Retina (tissue), 1 donor: Measurements from ENCODE around the gene ZIC5.

Source experiments
- DNase-seq: peaks from one replicate; pipeline ENCODE4 v3.0.0-alpha.2; 2016

ZIC5 gene

DNA sequence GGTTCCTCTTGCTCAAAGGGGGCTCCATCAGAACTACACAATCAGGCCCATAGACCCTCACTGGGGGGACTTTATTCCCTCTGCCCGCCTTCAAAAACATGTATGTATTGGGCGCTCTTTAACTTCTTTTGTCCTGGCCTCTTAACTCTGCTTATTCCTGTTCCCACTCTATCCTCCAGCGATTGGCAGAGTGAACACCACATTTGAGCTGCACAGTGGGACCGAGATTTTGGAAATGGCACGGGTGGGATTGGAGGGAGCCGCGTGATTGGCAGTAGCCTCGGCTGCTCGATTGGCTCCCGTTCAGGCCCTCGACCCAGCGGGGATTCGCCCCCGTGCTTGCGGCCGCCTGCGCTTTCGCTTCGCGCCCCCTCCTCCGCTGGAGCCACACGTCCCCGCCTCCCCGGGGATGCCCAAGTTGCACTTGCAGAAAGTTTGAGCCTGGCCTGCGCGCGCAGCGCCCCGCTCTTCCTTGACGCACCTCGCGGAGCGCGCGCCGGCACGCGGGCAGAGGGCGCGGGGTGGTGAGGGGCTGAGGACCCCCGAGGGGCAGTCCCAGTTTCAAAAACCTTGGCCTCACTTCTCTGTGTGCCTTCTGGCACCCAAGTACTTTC lies at the start of gene ZIC5:
Gene ZIC5 (minus strand): TSS at position 192 of the 614 bp plus-strand sequence. CDS start 164 bp downstream, at position 28.
- DNase-seq, result peak; percentile 94

DNA sequence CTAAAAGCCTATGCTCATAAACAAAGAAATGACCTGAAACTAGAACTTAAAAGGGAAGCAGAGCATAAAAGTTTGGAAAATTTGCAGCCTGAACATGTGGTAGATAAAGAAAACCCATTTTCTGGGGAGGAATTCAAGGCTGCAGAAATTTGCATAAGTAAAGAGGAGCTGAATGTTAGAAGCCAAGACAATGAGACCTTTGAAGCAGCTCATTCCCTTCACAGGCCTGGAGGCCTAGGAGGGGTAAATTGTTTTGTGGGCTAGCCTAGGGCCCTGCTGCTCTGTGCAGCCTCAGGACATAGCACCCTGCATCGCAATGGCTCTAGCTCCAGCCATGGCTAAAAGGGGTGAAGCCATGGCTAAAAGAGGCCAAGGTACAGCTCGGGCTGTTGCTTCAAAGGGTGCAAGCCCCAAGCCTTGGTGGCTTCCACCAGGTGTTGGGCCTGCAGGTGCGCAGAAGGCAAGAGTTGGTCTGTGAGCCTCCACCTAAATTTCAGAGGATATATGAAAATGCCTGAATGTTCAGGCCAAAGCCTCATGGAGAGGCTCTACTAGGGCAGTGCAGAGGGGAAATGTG lies 48.3 kb upstream of the ZIC5 start:
- no peak for DNase-seq

DNA sequence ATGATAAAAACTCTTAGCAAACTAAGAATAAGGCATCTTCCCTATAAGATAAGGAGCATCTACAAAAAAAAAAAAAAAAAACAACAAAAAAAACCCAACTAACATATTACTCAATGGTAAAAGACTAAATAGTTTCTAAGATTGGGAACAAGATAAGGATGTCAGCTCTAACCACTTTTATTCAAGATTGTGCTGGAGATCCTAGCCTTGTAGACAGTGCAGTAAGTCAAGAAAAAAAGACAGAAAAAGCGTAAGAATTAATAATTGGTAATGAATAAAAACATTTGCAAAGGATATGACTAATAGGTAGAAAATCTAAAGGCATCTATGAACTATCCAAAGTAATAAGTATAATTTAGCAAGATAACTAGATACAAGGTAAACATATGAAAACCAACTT lies 43.1 kb upstream of the ZIC5 start:
- no peak for DNase-seq

DNA sequence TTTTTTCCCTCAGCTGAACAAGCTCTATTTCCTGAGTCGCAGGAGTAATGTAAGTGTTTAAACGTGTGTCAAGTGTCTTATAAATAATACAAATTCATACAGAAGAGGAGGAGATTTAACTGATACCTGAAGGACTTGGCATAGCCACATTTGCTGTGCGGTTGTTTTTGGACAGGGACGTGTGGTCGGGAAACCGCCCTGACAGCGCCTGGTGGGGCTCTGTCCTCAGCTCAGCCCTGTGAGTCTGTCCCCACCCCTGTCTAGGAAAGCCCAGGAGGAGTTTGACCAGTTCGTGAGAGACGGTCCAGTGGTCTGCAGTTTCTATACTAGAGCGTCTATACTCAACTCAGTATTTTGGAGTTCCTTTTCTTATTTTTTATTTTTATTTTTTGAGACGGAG lies 26.7 kb upstream of the ZIC5 start:
- peak; percentile 28 for DNase-seq

DNA sequence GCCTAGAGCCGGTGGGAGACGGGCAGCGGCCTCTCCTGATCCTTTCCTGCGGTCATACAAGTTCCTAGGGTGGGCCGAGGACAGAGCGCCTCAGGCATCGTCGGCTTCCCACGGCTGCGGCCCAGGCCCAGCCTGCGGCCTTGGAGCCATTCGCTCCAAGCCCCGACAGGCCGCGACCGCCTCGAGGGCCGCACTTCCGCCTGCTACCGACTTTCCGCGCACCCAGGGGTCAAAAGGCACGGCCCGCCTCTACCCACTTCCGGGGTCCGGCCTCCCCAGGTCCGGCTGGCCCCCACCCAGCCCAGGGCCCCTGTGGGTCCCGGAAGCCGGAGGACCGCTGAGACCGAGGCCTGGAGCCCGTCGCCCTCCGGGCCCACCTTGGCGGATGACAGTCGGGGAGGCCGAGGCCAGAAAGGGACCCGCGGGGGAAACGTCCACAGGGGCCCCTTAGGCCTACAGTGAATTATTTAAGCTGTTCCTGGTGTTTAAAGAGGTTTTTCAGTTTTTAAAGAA lies 26.2 kb upstream of the ZIC5 start:
- no peak for DNase-seq

DNA sequence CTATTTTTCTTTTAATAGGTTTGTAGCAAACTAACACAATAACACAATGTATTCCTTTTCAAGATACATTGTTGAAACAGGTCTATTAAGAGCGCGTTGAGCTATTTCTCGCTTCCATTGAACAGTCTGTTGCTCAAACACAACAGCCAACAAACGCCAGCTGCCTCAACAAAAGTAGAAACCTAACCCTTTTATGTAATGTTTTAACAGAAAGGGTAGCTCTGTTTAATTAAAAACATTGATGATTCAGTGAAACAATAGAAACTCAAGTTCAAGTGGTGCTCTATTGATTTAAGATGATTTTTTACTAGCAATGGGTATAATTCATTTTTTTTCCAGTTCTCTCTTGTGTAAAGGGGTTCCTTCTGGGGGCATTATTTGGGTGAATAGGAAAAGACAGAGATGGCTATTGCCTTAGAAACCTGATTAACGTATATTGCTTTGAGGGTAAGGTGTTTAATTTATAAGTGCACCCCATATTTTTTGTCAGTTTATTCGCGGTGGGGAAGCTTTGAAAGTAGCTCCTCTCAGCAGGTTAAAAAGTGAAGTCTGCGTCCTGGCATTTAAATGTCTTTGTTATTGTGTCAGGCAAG lies 24.9 kb upstream of the ZIC5 start:
- DNase-seq, result peak; percentile 65

DNA sequence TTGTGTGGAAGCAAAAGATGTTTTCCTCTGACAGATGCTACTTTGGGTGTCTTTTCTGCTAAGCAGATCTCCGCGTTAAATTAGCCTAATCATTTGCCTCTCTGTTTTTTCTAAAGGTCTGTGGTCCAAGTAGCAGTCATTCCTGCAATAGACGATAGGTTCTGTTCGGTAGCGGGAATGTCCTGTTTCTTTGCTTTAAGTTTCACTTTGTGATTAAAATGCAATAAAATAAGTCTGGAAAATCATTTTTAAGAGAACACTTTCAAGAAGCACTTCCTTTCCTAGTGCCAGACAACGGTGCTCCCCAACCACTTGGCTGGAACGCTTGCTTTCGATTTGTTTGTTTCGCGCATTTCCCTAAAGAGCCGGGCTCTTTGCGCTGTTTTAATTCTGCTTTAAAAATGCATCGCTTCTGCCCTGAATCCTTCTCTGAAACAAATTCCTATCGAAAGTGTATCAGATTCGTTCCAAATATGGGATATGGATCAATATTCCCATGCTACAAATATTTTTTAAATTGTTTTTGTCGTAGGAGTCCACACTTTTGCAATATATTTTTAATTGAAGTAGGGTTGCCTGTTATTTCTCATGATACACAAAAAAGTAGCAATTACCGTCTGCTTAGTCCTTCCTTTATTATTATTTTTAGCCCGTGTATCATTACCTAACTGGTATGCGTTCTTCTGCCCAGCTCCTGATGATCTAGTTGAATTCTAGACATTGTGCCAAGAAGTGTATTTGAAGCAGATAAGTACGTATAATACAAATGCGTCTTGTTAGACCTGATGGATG lies 24.2 kb upstream of the ZIC5 start:
- DNase-seq, result peak; percentile 91

DNA sequence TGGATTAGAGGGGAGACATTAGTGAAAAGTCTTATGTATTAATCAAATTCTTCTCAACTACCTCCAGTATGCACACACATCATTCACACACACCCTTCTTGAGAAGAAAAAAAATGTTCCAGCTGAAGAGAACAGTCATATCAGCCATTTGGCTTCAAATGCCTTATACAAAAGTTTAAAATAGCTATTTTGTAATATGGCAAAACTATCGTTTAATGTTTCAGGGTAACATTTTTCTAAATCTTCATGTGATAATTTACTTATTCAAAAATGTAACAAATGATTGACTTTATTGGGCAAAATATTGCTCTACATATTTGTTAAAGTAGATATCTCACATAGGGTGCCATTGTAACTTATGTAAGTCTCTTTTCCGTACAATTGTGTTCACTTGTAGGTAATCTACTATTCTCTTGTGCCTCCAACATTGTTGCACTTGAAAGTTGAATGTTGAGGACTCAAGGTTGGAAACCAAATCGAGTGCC lies 23.6 kb upstream of the ZIC5 start:
- no peak for DNase-seq

DNA sequence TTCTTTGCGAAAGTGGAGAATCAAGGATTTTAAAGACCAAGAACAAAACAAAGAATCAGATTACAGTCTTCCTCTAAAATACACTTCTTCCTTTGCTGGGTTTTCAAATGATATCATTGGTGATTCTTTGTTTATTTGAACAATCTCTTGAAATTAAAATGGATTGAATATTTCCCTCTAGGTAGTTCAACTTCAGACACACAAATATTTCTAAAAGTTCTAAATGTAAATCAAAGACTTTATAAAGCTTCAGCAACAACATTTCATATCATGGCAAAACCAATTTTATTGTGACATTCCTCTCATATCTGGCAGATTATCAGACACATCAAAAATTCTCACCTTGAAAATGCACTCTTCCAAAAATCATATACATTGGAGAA lies 23.1 kb upstream of the ZIC5 start:
- no peak for DNase-seq

DNA sequence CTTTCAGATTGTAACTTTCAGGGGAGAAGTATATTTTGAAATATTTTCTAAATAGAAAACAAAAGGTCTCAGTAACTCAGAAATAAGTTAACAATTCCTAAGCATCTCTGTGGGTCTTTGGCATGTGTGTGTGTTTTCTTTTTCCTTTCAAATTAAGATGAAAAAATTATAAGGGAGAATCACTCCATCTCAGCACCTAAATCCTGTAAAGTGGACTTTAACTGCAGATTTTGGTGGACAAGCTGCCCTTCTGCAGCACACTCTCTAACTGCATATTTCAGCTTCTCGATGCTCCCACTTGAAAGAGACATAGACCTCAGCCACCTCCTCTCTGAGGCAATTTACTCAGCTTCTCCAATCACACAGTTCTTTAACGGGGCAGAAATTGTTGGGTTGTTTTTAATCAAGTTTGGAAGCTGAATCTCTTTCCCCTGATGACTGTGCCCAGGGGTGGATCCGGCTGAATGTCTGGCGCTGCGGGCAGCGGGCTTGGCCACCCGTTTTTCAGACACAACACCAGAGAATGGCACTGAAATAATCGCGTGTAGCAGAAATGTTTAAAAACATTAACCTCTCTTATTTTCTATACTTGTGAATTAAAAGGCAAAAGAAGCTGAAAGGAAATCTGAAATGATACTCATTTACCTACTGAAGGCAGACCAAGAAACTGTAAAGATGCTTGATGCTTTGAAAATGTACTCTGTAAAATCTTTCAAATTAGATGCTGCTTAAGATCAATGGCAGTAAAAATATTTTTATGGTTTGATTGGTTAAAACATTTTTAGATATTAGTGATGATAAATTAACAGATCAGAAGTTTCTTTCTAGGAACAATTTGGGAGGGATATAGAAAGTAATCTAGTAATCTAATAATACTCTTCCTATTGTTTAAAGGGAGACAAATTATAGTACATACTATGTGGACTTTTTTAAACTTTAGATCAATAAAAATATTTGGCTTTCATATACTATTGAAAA lies 22.4 kb upstream of the ZIC5 start:
- peak; percentile 71 for DNase-seq

DNA sequence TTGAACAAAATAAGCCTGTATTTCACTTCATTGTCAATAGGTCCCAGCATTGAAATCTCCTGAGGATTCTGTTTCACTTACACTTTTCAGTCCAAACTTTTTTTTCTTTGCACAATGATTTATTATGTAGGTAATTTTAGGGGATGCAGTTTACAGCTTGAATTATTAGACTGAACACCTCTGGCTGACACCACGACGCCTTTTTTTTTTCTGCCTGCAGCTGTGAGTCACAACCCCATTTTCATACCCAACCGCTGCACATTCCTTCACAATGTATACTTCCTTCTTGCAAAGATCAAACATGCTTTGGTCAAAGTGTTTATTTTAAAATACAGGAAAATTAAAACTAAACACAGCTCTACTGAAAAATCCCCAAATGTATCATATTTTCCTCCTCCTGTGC lies 21.4 kb upstream of the ZIC5 start:
- peak; percentile 43 for DNase-seq

DNA sequence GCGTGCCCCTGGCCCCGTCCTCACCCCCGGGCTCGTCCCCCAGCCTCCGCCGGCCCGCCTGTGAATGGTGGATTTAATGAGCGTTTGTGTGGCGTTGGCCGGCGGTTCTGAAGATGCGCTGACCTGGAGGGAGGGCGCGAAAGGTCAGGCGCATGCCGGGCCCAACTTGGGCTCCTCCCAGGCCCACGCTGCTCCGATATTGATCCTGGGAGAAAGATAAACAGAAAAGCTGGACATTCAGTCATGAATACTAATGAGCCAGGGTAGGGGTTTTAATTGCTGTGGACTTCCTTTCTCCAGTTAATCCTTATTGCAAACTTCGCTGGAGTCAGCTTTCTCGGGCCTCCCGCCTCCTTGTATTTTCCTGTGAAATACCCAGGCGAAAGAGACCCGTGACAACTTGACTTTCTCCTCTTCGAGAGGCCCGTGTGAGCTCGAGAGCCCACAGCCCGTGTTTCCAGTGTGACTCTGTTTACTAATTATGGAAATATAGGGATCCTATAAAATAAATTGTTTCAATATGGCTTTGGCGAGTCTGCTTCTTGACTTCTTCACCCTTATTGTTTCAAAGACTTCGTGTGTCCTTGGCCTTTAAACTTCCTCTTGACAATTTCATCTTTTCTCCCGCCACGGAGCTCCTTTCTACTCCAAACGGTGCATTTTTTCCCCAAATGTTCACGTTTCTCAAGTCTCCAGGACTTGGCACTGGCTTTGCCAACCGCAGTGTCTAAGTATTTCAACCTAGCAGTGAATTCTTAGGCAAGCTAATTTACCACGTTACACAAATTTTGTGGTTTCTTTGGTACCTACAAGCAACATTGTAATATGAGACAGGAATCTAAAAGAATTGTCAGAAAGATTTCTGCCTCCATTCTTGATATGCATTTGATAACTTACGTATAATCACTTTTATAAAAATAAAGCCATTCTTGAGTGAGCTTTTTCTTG lies 20.5 kb upstream of the ZIC5 start:
- peak; percentile 77 for DNase-seq

DNA sequence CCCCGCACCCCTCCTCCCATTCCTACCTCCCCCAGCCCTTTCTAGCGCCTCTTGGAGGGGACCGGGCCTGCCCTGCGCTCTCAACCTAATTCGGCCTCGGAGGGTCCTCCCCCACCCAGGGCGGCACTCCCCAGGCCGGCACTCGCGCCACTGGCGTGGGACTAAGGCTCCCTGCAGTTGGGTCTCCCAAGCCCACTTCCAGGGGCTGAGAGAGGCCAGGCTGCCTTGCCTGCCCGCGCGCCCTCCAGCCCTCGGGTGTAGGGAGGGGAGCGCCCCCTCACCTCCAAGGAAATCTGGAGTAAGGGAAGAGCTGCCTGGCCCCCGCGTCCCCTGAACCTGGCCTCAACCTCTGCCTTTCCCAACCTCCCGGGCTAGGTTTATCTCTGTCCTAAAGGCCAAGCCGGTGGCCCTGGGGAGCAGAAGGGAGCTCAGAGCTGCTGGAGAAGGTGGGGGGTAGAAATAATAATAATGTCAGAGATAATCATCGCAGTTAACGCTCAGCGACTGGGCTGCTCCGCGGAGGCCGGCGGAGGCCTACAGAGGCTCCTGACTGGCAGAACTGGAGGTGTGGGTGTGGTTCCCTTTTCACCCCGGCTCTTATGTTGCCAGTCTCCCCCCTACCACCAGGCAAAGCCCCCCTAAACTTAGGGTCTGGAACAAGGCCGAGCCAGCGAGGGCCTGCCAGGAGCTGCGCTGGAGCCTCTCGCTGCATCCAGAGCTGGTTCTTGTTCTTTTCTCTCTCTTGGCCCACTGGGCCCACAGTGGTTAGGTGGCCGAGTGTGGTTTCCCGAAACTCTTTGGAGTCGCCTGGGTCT lies 19.7 kb upstream of the ZIC5 start:
- peak; percentile 74 for DNase-seq

DNA sequence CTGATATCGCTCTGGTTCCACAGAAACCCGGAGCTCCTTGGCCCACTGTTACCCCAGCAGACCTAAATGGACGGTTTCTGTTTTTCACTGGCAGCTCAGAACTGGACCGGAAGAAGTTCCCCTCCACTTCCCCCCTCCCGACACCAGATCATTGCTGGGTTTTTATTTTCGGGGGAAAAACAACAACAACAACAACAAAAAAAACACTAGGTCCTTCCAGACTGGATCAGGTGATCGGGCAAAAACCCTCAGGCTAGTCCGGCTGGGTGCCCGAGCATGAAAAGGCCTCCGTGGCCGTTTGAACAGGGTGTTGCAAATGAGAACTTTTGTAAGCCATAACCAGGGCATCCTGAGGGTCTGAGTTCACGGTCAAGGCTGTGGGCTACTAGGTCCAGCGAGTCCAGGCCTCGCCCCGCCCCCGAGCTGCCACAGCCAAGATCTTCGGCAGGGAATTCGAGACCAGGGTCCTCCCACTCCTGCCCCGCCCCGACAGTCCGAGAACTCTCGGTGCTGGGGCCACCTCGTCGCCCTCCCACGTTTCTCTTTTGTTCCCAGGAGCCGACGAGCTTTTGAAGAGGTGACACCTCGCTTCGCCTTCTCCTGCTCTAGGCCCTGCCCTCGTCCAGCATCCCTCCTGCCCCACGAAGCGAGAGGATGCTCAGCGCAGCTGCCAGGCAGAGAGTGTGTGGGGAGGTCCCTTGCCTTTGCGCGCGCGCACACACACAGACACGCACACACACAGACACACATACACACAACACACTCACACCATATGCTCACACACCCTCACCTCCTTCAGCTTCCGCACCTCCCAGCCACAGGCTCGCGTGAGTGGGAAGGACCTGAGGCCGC lies 18.8 kb upstream of the ZIC5 start:
- peak; percentile 85 for DNase-seq

DNA sequence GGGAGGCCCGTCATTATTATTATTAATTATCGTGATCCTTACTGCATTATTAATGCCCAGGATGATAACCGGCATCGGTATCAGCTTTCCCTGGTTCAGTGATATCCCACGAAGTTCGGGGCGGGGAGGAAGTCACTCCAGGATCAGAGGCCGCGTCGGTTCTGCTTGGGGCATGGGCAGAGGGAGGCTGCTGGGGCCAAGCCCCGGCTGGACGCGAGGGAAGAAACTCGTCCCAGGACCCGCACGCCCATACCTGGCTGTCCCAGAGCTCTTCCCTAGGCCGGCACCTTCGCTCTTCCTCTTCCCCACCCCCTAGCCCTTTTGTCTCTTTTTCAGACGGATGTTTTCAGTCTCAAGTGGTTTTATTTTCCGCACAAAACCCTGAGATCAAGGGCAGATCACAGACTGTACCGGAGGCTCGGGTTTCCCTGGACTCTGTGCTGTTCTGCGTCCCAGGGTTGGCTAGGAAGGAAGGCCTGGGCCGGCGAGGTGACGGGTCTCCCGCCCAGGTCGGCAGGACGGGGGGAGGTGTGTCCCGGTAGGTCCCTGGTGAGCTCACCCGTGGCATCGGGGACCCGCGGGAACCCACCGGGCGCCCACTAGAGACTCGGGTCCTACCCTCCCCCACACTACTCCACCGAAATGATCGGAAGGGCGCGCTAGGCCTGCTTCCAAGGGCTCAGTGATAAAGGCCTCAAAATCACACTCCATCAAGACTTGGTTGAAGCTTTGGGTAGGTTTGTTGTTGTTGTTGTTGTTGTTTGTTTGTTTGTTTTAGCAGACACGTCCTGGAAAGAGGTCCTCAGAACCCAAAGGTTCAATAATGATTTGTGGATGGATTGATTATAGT lies 17.9 kb upstream of the ZIC5 start:
- DNase-seq, result peak; percentile 86

DNA sequence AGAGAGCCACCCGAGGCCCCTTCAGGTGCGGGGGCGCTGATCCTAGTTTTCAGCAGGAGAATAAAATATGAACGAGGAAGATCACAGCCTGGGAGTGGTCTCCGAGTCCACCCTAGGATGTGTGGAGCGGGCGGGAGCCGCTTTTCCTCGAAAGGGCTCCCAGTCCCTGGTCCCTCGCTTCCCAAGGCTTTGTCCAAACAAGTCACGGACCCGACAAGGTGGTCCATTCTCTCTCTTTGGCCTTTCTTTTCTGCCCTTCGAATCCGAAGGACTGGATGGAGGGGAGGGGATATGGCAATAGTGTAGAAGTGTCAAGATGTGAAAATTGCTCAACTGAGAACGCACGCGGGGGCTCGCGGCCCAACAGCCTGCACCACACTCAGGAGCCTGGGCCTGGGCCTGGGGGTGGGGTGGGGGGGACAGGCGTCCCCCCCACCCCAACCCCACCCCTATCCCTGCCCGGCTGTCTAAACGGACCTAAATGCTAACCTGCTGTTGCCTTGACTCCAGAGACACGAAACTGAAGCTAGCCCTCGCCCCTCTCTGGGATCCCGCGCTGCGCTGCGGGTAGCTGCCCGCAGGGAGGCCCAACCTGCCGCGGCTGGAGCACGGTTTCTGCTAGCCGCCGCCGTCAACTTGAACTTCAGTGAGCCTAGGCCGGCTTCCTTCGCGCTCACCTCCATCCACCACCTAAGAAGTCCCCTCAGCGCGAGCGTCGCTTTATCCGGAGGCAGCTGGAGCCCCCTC lies 17.1 kb upstream of the ZIC5 start:
- peak; percentile 87 for DNase-seq
